SK-N-SH (cell line): ENCODE measurements around the gene ACER2. TPM values are rescaled to one million over a fixed set of nuclear protein-coding genes. Genes with fewer than 3 reads are reported as not detected.

ENCODE experiments used
- CTCF ChIA-PET: fragments of 300-600, 350-600 bp; formaldehyde crosslinking; extraction: SDS; loops from one replicate; lab custom pipeline; 2021; lab: Yijun Ruan, JAX
- POLR2A ChIA-PET: fragments of 350-600 bp; sonication (Branson Sonifier 250); formaldehyde crosslinking; extraction: SDS; loops from one replicate; lab custom pipeline; 2020; ENCODE audit warnings: antibody characterized with exemption, inconsistent platforms; lab: Yijun Ruan, JAX
- DNase-seq: peaks from one replicate; pipeline ENCODE4 v3.0.0; 2012
- H2AFZ ChIP-seq: fragments of 200-600 bp; sonication (generic); 2 replicates; pipeline ENCODE4 v1.8.1; 2016; ENCODE audit warnings: antibody characterized with exemption, mild to moderate bottlenecking, low read depth
- H3F3A ChIP-seq: fragments of 200-600 bp; sonication (generic); replicated peaks from 2 replicates; pipeline ENCODE3; 2016; ENCODE audit warnings: antibody characterized with exemption, mild to moderate bottlenecking; ENCODE audit not compliant: insufficient read depth
- H3K27ac ChIP-seq, 2 experiments: fragments of 200-500 bp in 1 of 2; fragments of 200-600 bp in 1 of 2; sonication (Bioruptor generic) in 1 of 2; sonication (generic), shearing (Covaris generic) in 1 of 2; 2 replicates each; pipeline versions ENCODE4 v1.5.1 to v1.6.1; 2014 to 2016; ENCODE audit warnings: low read depth in 2 of 2, inconsistent platforms in 1 of 2, low read length in 1 of 2, mild to moderate bottlenecking in 1 of 2, mixed read lengths in 1 of 2
- H3K27me3 ChIP-seq: fragments of 200-600 bp; sonication (generic), shearing (Covaris generic); 2 replicates; pipeline ENCODE4 v1.6.1; 2016; ENCODE audit warnings: mixed run types; ENCODE audit not compliant: insufficient read depth
- H3K36me3 ChIP-seq, 2 experiments: fragments of 200-500 bp in 1 of 2; fragments of 200-600 bp in 1 of 2; sonication (Bioruptor generic) in 1 of 2; sonication (generic) in 1 of 2; replicated peaks in 1 of 2; 2 replicates each; pipeline versions ENCODE3 to v1.5.1; 2014 to 2016; ENCODE audit warnings: low read length in 1 of 2, mild to moderate bottlenecking in 1 of 2; ENCODE audit not compliant: insufficient read depth in 2 of 2, control insufficient read depth in 1 of 2
- H3K4me1 ChIP-seq, 2 experiments: fragments of 200-500 bp in 1 of 2; fragments of 200-600 bp in 1 of 2; sonication (Bioruptor generic) in 1 of 2; sonication (generic), shearing (Covaris generic) in 1 of 2; 2 replicates each; pipeline versions ENCODE4 v1.5.1 to v1.6.1; 2014 to 2016; ENCODE audit warnings: low read depth in 1 of 2, low read length in 1 of 2, mixed run types in 1 of 2; ENCODE audit not compliant: insufficient read depth in 2 of 2, control insufficient read depth in 1 of 2
- H3K4me2 ChIP-seq: fragments of 200-600 bp; sonication (generic), shearing (Covaris generic); 2 replicates; pipeline ENCODE4 v1.6.1; 2017; ENCODE audit warnings: mixed run types
- H3K4me3 ChIP-seq, 2 experiments: fragments of 200-500 bp in 1 of 2; fragments of 200-600 bp in 1 of 2; sonication (Bioruptor generic) in 1 of 2; sonication (generic), shearing (Covaris generic) in 1 of 2; 2 replicates each; pipeline versions ENCODE4 v1.5.1 to v1.8.1; 2014 to 2016; ENCODE audit warnings: low read depth in 2 of 2, inconsistent platforms in 1 of 2, low read length in 1 of 2, mild to moderate bottlenecking in 1 of 2, mixed read lengths in 1 of 2, moderate library complexity in 1 of 2
- H3K79me2 ChIP-seq: fragments of 200-600 bp; sonication (generic); 2 replicates; pipeline ENCODE4 v1.8.1; 2017; ENCODE audit warnings: mild to moderate bottlenecking; ENCODE audit not compliant: insufficient read depth
- H3K9ac ChIP-seq: fragments of 200-600 bp; sonication (generic); 2 replicates; pipeline ENCODE4 v1.6.1; 2017; ENCODE audit warnings: mixed run types
- H3K9me2 ChIP-seq: fragments of 200-600 bp; sonication (generic); 2 replicates; pipeline ENCODE4 v1.6.1; 2017; ENCODE audit warnings: mixed run types
- H3K9me3 ChIP-seq: fragments of 200-600 bp; sonication (generic); 2 replicates; pipeline ENCODE4 v1.6.1; 2017; ENCODE audit warnings: mixed run types, mild to moderate bottlenecking, moderate library complexity
- H4K20me1 ChIP-seq: fragments of 200-600 bp; sonication (generic); 2 replicates; pipeline ENCODE4 v1.6.1; 2017; ENCODE audit warnings: mild to moderate bottlenecking, mixed run types; ENCODE audit not compliant: insufficient read depth
- CTCF ChIP-seq: fragments of 200-600 bp; sonication (generic); IDR thresholded peaks from 2 replicates; pipeline ENCODE4 v1.6.1; 2017; ENCODE audit warnings: antibody characterized with exemption, mild to moderate bottlenecking, moderate library complexity
- EZH2phosphoT487 ChIP-seq: fragments of 200-600 bp; sonication (generic); IDR thresholded peaks from 2 replicates; pipeline ENCODE4 v1.6.1; 2017; ENCODE audit warnings: low read depth, mixed run types, mild to moderate bottlenecking, antibody characterized with exemption, moderate library complexity, borderline replicate concordance
- MEF2A ChIP-seq: IDR thresholded peaks from 2 replicates; pipeline ENCODE4 v1.4.0; 2012; ENCODE audit warnings: low read depth, borderline replicate concordance
- NFIC ChIP-seq: IDR thresholded peaks from 2 replicates; pipeline ENCODE4 v1.4.0; 2012; ENCODE audit warnings: borderline replicate concordance
- PBX3 ChIP-seq: IDR thresholded peaks from 2 replicates; pipeline ENCODE4; 2012
- RFX5 ChIP-seq: IDR thresholded peaks from 2 replicates; pipeline ENCODE4 v1.6.1; 2012; ENCODE audit warnings: mild to moderate bottlenecking, improper control_type of control experiment, low read length
- SIN3A ChIP-seq: IDR thresholded peaks from 2 replicates; pipeline ENCODE4 v1.6.1; 2012; ENCODE audit warnings: low read depth, mild to moderate bottlenecking, low read length, moderate library complexity, borderline replicate concordance
- SMC3 ChIP-seq: IDR thresholded peaks from 2 replicates; pipeline ENCODE4 v1.6.1; 2012; ENCODE audit warnings: low read depth, low read length, improper control_type of control experiment
- TEAD4 ChIP-seq: IDR thresholded peaks from 2 replicates; pipeline ENCODE4 v1.4.0; 2012; ENCODE audit warnings: mild to moderate bottlenecking, borderline replicate concordance; ENCODE audit not compliant: insufficient read depth
- USF2 ChIP-seq: fragments of 150-350 bp; IDR thresholded peaks from 2 replicates; pipeline ENCODE4 v1.6.1; 2017; ENCODE audit warnings: antibody characterized with exemption, low read length, low read depth, borderline replicate concordance
- WGBS: methylation state at CpG from one replicate; pipeline ENCODE4 v1.1.6; 2017; ENCODE audit warnings: low lambda C conversion rate; 5-methylcytosine and 5-hydroxymethylcytosine counted together
- polyA plus RNA-seq, 3 experiments: library from polyadenylated mRNA; depleted of rRNA; stranded (reverse); fragments of >200 nt; gene quantifications; 2 replicates each; pipeline ENCODE4 v1.2.3, GENCODE V29; 2012

ACER2 gene
- polyA plus RNA-seq, 1 of the 3 experiments (the other 2 are of a cell fraction), result 1.3 TPM

GRCh38 chr9:19446361-19446861 lies 37.6 kb downstream of the ACER2 start (continued):
- TF ChIP-seq USF2 (no peak), NFIC (no peak), CTCF (no peak), SIN3A (no peak), EZH2phosphoT487 (no peak), TEAD4 (no peak), SMC3 (no peak)

GRCh38 chr9:19451240-19452087 lies 42.7 kb downstream of the ACER2 start:
- DNase-seq, result no peak
- CTCF ChIA-PET, result interaction anchor here (0.7 to 1.3 kb wide), 2 partner anchors 13 to 402 kb away, joined by 3 read pairs; partner anchors contain the start of gene RRAGA
- WGBS, result 82% methylated on average over 9 of the region's 9 CpGs
- H3F3A ChIP-seq, result no peaks in the 10 kb centered on the region
- H3K9me3 ChIP-seq, result no peaks in the 10 kb centered on the region
- H3K27ac ChIP-seq, result no peak overlapping the region
- no peak overlapping the region for H2AFZ ChIP-seq
- no peak overlapping the region for H3K4me3 ChIP-seq
- no peaks in the 10 kb centered on the region for H3K9me2 ChIP-seq
- no peaks in the 10 kb centered on the region for H3K79me2 ChIP-seq
- H4K20me1 ChIP-seq, result no peaks in the 10 kb centered on the region
- H3K9ac ChIP-seq, result no peak overlapping the region
- H3K4me2 ChIP-seq, result no peak overlapping the region
- no peaks in the 10 kb centered on the region for H3K36me3 ChIP-seq
- no peaks in the 10 kb centered on the region for H3K27me3 ChIP-seq
- POLR2A ChIA-PET, result no interaction called here
- TF ChIP-seq PBX3, result no peak
- no peak for TF ChIP-seq RFX5
- no peak for TF ChIP-seq MEF2A
- no peaks in the 10 kb centered on the region for H3K4me1 ChIP-seq
